ENCODE results near the gene LRRC7. TPM values are rescaled to one million over a fixed set of nuclear protein-coding genes. Genes with fewer than 3 reads are reported as not detected.

Gene LRRC7
- total RNA-seq: under 0.01 and 0.17 TPM in 2 replicates

DNA sequence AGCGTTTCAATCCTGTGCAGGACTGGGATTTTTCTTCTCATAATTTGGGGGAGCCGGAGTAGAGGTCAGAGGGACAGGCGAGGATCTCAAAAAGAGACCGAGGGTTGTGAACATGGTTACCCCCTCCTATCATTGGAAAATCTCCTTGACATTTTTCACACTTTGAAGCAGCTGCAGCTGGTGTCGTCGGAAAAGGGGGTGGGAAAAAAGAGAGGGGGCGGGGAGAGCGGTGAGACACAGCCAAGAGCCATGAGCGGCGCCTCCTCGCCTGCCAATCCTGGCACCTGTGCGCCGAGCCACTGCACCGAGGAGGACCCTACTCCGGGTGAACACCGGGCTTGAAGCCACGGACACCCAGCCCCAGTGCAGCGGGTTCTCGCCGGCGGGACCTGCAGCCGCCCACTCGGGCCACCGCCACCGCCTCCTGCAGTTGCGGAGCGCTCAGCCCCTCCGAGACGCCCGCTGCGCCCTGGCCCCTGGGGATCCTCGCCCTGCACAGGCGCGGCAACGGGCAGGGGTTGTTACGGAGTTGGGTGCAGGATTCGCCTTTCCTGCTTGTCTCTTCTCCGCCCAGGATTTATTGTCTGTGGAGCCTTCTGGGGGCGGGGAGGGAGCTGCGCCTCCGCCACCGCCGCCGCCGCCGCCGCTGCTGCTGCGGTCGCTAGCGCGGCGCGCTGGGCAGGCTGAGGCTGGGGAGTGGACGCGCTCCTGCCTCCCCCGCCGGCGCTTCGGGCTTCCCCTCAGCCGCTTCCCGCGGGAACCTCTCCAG, at the start of gene LRRC7:
TSS of gene LRRC7 (plus strand) at position 271 of the 769 bp plus-strand sequence. CDS start 718 bp downstream, outside the sequence.

